Superior temporal gyrus (tissue), 1 donor: ENCODE results near the gene GPR142.

Source experiments
- DNase-seq: peaks from one replicate; pipeline ENCODE4 v3.0.0-alpha.2; 2016; ENCODE audit errors: extremely low spot score

GPR142 gene

GRCh38 chr17:74369665-74370490 lies 2.6 kb downstream of the GPR142 start:
- DNase-seq, result no peak

- DNase-seq, result no peak
Measured at GRCh38 chr17:74371653-74372147, 4.4 kb downstream of the GPR142 start.

GRCh38 chr17:74372426-74372825 lies 5.1 kb downstream of the GPR142 start:
- DNase-seq, result no peak

- peak; percentile 93 for DNase-seq
Measured at GRCh38 chr17:74373838-74374606, 6.7 kb downstream of the GPR142 start.

- DNase-seq, result no peak
Measured at GRCh38 chr17:74374858-74375257, 7.6 kb downstream of the GPR142 start.

GRCh38 chr17:74379495-74380085 lies 12.3 kb downstream of the GPR142 start:
- DNase-seq, result peak; percentile 88

GRCh38 chr17:74380086-74380958 lies 13.0 kb downstream of the GPR142 start:
- no peak for DNase-seq

- DNase-seq, result no peak
Measured at GRCh38 chr17:74380959-74381808, 13.9 kb downstream of the GPR142 start.

GRCh38 chr17:74383141-74383540 lies 15.8 kb downstream of the GPR142 start:
- no peak for DNase-seq

- DNase-seq, result no peak
Measured at GRCh38 chr17:74385201-74385600, 17.9 kb downstream of the GPR142 start.

- DNase-seq, result no peak
Measured at GRCh38 chr17:74386386-74386785, 19.1 kb downstream of the GPR142 start.

GRCh38 chr17:74387365-74388218 lies 20.3 kb downstream of the GPR142 start:
- DNase-seq, result no peak

- no peak for DNase-seq
Measured at GRCh38 chr17:74389084-74389753, 21.9 kb downstream of the GPR142 start.

GRCh38 chr17:74389937-74390679 lies 22.8 kb downstream of the GPR142 start:
- no peak for DNase-seq

- DNase-seq, result no peak
Measured at GRCh38 chr17:74390680-74391653, 23.7 kb downstream of the GPR142 start.

- no peak for DNase-seq
Measured at GRCh38 chr17:74391771-74392170, 24.5 kb downstream of the GPR142 start.

- DNase-seq, result no peak
Measured at GRCh38 chr17:74392848-74393247, 25.5 kb downstream of the GPR142 start.
